Caco-2 (cell line): ENCODE measurements around the gene DNAJC19. TPM values are rescaled to one million over a fixed set of nuclear protein-coding genes. Genes with fewer than 3 reads are reported as not detected.

ENCODE experiments used
- BruUV-seq: library from RNA; stranded (reverse); fragments of 400-500 nt; replicated peaks from 2 replicates; lab custom pipeline; 2021; lab: Mats Ljungman, UMichigan
- CTCF ChIA-PET: fragments of 300-600 bp; sonication (Branson Sonifier 250); formaldehyde crosslinking; loops from one replicate; lab custom pipeline; 2022; ENCODE audit warnings: antibody characterized with exemption; lab: Charles Lee
- POLR2A ChIA-PET: fragments of 300-600 bp; sonication (Branson Sonifier 250); formaldehyde crosslinking; loops from one replicate; lab custom pipeline; 2022; ENCODE audit warnings: antibody characterized with exemption; lab: Charles Lee
- DNase-seq, 2 experiments: peaks; one replicate each; pipeline versions ENCODE4 v3.0.0 to v3.0.0-alpha.2; 2020 to 2022
- H3K27me3 ChIP-seq: replicated peaks from 2 replicates; pipeline ENCODE4 v1.6.0; 2011; ENCODE audit warnings: low read length; ENCODE audit not compliant: control insufficient read depth, insufficient read depth
- H3K36me3 ChIP-seq: 2 replicates; pipeline ENCODE4 v1.5.1; 2011; ENCODE audit warnings: low read length; ENCODE audit not compliant: control insufficient read depth, insufficient read depth
- H3K4me1 ChIP-seq: fragments of 250-450 bp; sonication (Bioruptor Pico); 2 replicates; pipeline ENCODE4 v1.5.1; 2020; ENCODE audit warnings: mild to moderate bottlenecking
- H3K4me3 ChIP-seq: 2 replicates; pipeline ENCODE4 v1.5.1; 2011; ENCODE audit warnings: low read depth, mild to moderate bottlenecking, control low read depth, low read length
- H3K9me3 ChIP-seq: fragments of 250-450 bp; sonication (Bioruptor Pico); 2 replicates; pipeline ENCODE4 v1.5.1; 2020; ENCODE audit warnings: mild to moderate bottlenecking, moderate library complexity
- H3K27ac Mint-ChIP-seq: one replicate; pipeline ENCODE4 v1.8.0; 2022; ENCODE audit warnings: mixed read lengths; ENCODE audit not compliant: unreplicated experiment
- H3K27me3 Mint-ChIP-seq: one replicate; pipeline ENCODE4 v1.8.0; 2022; ENCODE audit warnings: mixed read lengths; ENCODE audit not compliant: insufficient read depth, unreplicated experiment
- H3K36me3 Mint-ChIP-seq: one replicate; pipeline ENCODE4 v1.8.0; 2022; ENCODE audit warnings: mild to moderate bottlenecking, mixed read lengths; ENCODE audit not compliant: insufficient read depth, unreplicated experiment
- H3K4me1 Mint-ChIP-seq: one replicate; pipeline ENCODE4 v1.8.0; 2022; ENCODE audit warnings: low read depth, mixed read lengths; ENCODE audit not compliant: unreplicated experiment
- H3K4me3 Mint-ChIP-seq: one replicate; pipeline ENCODE4 v1.8.0; 2022; ENCODE audit warnings: mild to moderate bottlenecking, moderate library complexity, mixed read lengths; ENCODE audit not compliant: unreplicated experiment
- H3K9me3 Mint-ChIP-seq: one replicate; pipeline ENCODE4 v1.8.0; 2022; ENCODE audit warnings: mixed read lengths; ENCODE audit not compliant: unreplicated experiment
- CTCF ChIP-seq, 2 experiments: fragments of 200-600 bp in 1 of 2; IDR thresholded peaks; 1 replicate in 1 of 2; 2 replicates in 1 of 2; pipeline versions ENCODE4 v1.5.1 to v1.8.0; 2011 to 2022; ENCODE audit warnings: antibody characterized with exemption in 1 of 2, control low read depth in 1 of 2, inconsistent platforms in 1 of 2, low read depth in 1 of 2, low read length in 1 of 2, mild to moderate bottlenecking in 1 of 2, moderate library complexity in 1 of 2; ENCODE audit not compliant: insufficient read depth in 1 of 2, severe bottlenecking in 1 of 2, unreplicated experiment in 1 of 2
- intact Hi-C: fragments of 100-400 bp; cut with micrococcal nuclease; formaldehyde crosslinking; loops from one replicate; pipeline ENCODE4 v1.10.0; 2022; ENCODE audit not compliant: unreplicated experiment
- total RNA-seq: library from RNA; stranded (reverse); gene quantifications from 2 replicates; pipeline ENCODE4 v1.2.3, GENCODE V29; 2022

Gene DNAJC19
- total RNA-seq, 1 experiment from 2014 or later = 71.8 TPM

GRCh38 chr3:180947761-180948390 is 41.7 kb downstream of the DNAJC19 start:
- H3K36me3 ChIP-seq = no peaks in the 10 kb centered on the region; the same call in none of the 2 replicates
- TF ChIP-seq CTCF (IDR thresholded peaks at IDR 0.05; ENCODE audit: insufficient read depth in 1 of 2, low read depth in 1 of 2, low read length in 1 of 2, severe bottlenecking in 1 of 2, unreplicated experiment in 1 of 2) = no peak
- intact Hi-C loops = no loop called here

DNA sequence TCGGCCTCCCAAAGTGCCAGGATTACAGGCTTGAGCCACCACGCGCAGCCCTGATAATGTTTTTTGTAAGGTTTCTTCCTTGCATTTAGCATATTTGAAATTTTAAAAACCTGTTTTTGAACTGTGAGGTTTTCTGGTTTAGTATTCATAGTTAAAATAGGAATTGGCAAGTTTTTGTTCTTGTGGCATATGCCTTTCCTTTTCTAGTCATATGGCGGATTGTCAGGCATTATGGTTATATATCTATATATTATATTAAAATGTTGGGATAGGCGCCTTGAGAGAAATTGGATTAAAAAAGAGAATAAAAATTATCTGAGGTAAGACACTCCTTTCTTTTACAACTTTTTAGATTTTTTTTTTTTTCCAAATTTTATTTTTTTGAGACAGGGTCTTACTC is 48.7 kb downstream of the DNAJC19 start:
- H3K27me3 ChIP-seq = no peaks in the 10 kb centered on the region
- Mint-ChIP-seq H3K4me1 (no peaks in the 10 kb centered on the region), H3K9me3 (no peaks in the 10 kb centered on the region), H3K36me3 (peaks cover 62% of the 10 kb centered on the region), H3K27me3 (no peaks in the 10 kb centered on the region), H3K4me3 (no peak overlapping the region), H3K27ac (no peak overlapping the region)
- ChIA-PET CTCF (no interaction called here), POLR2A (interaction anchor here (0.7 kb wide), 1 partner anchor 48 kb away, joined by 4 read pairs; the partner anchor contains the start of gene DNAJC19)
- no peak for DNase-seq
- TF ChIP-seq CTCF (IDR thresholded peaks at IDR 0.05; ENCODE audit: insufficient read depth in 1 of 2, low read depth in 1 of 2, low read length in 1 of 2, severe bottlenecking in 1 of 2, unreplicated experiment in 1 of 2) = no peak
- H3K36me3 ChIP-seq = no peaks in the 10 kb centered on the region; the same call in 1 of the 2 replicates
- no peak overlapping the region for H3K4me3 ChIP-seq
- H3K4me1 ChIP-seq = no peaks in the 10 kb centered on the region
- intact Hi-C loops = loop anchor here (2.0 kb wide), 1 partner anchor 14 kb away; no protein-coding TSS in a partner anchor
- BruUV-seq = no TSS peak
- H3K9me3 ChIP-seq = no peaks in the 10 kb centered on the region

More at GRCh38 chr3:180947761-180948390, 41.7 kb downstream of the DNAJC19 start:
- no peaks in the 10 kb centered on the region for H3K27me3 Mint-ChIP-seq
- CTCF ChIA-PET = no interaction called here
- H3K27me3 ChIP-seq = no peaks in the 10 kb centered on the region
- no peaks in the 10 kb centered on the region for H3K4me1 ChIP-seq
- POLR2A ChIA-PET = no interaction called here
- DNase-seq = no peak
- no peaks in the 10 kb centered on the region for H3K4me1 Mint-ChIP-seq
- H3K9me3 Mint-ChIP-seq = no peaks in the 10 kb centered on the region
- no TSS peak for BruUV-seq
- peaks cover 52% of the 10 kb centered on the region for H3K36me3 Mint-ChIP-seq
- no peak overlapping the region for H3K4me3 Mint-ChIP-seq
- H3K27ac Mint-ChIP-seq = no peak overlapping the region
- H3K9me3 ChIP-seq = no peaks in the 10 kb centered on the region
- no peak overlapping the region for H3K4me3 ChIP-seq

- Mint-ChIP-seq H3K4me1 (no peaks in the 10 kb centered on the region), H3K36me3 (peaks cover 38% of the 10 kb centered on the region), H3K27ac (no peak overlapping the region), H3K27me3 (no peaks in the 10 kb centered on the region), H3K4me3 (no peak overlapping the region), H3K9me3 (no peaks in the 10 kb centered on the region)
- no peak for TF ChIP-seq CTCF (IDR thresholded peaks at IDR 0.05; ENCODE audit: insufficient read depth in 1 of 2, low read depth in 1 of 2, low read length in 1 of 2, severe bottlenecking in 1 of 2, unreplicated experiment in 1 of 2)
- no TSS peak for BruUV-seq
- no peaks in the 10 kb centered on the region for H3K9me3 ChIP-seq
- H3K4me3 ChIP-seq = no peak overlapping the region
- DNase-seq = no peak
- ChIA-PET POLR2A (no interaction called here), CTCF (no interaction called here)
- H3K4me1 ChIP-seq = no peaks in the 10 kb centered on the region
- H3K27me3 ChIP-seq = no peaks in the 10 kb centered on the region
- no peaks in the 10 kb centered on the region for H3K36me3 ChIP-seq
- intact Hi-C loops = no loop called here
Observed at GRCh38 chr3:180934638-180935037, 54.9 kb downstream of the DNAJC19 start.

Other genes starting within 250 kb of the DNAJC19 start
- 126 and 137 TPM in 2 replicates for gene FXR1, start 77.1 kb downstream of the DNAJC19 start, total RNA-seq